ENCODE results near the gene UBE2J1.

The UBE2J1 gene

DNA sequence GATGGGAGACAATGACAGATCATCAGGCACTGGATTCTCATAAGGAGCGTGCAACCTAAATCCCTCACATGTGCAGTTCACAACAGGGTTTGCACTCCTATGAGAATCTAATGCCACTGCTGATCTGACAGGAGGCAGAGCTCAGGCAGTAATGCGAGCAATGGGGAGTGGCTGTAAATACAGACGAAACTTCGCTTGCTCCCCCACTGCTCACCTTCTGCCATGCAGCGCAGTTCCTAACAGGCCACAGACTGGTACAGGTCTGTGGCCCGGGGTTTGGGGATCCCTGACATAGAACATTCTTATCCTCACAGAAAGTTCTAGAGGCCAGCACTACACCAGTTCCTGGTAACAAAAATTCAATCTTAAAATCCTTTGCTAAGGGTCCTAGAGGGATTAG, 36.3 kb upstream of the UBE2J1 start:
- Histone ChIP-seq H3K4me3 (no peak overlapping the region), H3K27ac (no peak overlapping the region)
- DNase-seq (ENCODE audit: low spot score): no peak
- TF ChIP-seq, protein P1, sequence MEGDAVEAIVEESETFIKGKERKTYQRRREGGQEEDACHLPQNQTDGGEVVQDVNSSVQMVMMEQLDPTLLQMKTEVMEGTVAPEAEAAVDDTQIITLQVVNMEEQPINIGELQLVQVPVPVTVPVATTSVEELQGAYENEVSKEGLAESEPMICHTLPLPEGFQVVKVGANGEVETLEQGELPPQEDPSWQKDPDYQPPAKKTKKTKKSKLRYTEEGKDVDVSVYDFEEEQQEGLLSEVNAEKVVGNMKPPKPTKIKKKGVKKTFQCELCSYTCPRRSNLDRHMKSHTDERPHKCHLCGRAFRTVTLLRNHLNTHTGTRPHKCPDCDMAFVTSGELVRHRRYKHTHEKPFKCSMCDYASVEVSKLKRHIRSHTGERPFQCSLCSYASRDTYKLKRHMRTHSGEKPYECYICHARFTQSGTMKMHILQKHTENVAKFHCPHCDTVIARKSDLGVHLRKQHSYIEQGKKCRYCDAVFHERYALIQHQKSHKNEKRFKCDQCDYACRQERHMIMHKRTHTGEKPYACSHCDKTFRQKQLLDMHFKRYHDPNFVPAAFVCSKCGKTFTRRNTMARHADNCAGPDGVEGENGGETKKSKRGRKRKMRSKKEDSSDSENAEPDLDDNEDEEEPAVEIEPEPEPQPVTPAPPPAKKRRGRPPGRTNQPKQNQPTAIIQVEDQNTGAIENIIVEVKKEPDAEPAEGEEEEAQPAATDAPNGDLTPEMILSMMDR (IDR thresholded peaks at IDR 0.05): no peak

DNA sequence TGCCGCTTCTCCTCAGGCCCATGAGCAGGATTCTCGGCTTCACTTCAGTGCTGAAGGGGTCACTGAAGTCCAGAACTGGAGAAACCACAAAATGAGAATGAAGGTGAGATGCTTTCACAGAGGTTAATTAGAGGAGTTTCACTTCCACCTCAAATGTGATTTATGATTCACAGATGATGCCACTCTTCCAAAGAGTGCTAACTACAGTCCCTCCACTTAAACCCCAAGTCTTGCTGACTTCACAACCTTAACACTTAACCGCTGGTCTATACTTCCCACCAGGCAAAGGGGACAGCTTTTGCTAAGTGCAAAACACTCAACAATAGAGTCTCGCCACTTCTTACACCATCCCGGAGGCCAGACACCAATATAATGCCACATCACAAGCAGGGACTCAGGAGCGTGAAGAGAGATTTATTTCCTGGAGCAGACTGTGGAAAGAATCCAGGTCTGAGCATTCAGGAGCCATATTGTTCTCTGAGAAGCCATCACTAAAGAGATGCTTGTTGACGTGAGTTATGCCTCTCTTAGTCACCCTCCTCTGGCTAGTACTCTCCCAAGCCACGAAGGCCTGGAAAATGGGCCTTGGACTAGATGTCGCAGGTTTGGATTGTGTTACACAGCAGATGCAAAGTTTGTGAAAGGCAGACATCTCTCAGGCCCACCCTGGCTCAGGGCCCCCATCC, 35.1 kb upstream of the UBE2J1 start:
- TF ChIP-seq, protein P1 (IDR thresholded peaks at IDR 0.05): no peak
- no peak for DNase-seq (ENCODE audit: low spot score)
- Histone ChIP-seq H3K27ac (no peak overlapping the region), H3K4me3 (no peak overlapping the region)

DNA sequence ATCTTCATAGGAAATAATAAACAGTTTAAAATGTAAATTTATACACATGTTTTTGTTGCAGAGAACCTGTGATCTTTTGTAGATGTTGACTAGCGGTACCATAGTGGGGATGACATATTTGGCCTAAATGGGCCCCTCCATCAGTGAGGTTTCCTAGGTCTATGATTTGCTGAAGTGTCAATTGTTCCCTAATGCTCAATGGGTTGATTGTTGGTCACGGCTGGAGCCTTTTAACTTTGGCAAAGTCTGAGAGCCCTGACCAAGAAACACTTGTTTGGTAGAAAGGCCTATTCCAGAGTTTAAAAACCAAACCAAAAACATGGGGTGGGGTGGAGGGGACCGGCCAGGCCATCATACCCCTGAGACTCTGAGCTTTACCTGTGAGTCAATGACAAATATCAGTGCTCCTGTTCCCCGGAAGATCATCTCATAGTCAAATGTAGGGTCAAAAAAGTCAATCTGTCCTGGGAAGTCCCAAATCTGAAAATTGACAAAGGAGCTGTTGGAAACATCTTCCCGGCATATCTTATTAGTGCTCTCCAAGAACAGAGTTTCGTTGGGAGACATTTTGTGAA, 34.5 kb upstream of the UBE2J1 start:
- DNase-seq (ENCODE audit: low spot score): no peak
- TF ChIP-seq, protein P1 (IDR thresholded peaks at IDR 0.05): no peak

DNA sequence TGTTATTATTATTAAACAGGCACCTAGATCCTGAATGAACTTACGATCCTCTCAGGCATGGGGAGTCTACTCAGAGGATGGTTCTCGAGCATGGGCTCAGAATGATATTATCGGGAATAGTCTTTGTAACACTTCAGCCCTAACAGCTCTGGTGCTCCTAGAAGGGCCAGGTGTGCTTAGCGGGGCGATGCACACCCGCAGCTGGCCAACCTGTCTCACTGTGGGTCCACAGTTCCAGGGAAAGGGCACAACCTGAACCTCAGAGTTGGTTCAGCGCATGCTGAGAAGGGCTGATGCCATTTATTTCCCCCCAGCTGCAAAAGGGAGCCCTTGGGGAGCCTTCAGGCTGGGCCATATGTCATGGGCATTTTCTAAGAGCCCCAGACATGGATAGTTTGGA, 33.3 kb upstream of the UBE2J1 start:
- TF ChIP-seq, protein P1 (IDR thresholded peaks at IDR 0.05): no peak
- DNase-seq (ENCODE audit: low spot score): no peak
- no peak overlapping the region for H3K4me3 ChIP-seq

More for the DNA sequence above, 34.5 kb upstream of the UBE2J1 start:
- Histone ChIP-seq H3K27ac (no peak overlapping the region), H3K4me3 (no peak overlapping the region)

DNA sequence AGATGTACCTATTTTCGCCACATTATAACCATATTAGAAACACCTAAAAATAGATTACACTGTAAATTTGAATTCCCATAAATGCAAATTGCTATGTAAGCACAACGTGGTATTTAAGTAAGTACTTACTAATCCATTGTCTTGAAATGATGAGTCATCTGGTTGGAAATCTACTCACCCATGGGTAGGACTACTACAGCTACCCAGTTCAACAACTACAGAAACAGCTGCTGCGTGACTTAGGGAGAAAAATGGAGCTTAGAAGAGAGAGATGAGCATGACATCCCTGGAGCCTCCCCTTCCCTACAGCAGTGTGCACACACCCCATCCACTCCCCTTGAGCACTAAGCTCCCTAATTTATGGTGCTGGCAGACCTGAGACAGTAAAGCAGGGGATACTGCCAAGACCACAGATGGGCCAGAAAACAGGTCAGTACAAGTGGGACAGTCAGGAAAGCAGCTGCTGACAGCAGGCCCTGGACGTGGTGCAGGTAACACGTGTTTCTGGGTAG, 32.7 kb upstream of the UBE2J1 start:
- no peak overlapping the region for H3K4me3 ChIP-seq
- H3K27ac ChIP-seq: no peak overlapping the region
- TF ChIP-seq, protein P1 (IDR thresholded peaks at IDR 0.05): no peak
- no peak for DNase-seq (ENCODE audit: low spot score)

More for the DNA sequence above, 33.3 kb upstream of the UBE2J1 start:
- no peak overlapping the region for H3K27ac ChIP-seq

DNA sequence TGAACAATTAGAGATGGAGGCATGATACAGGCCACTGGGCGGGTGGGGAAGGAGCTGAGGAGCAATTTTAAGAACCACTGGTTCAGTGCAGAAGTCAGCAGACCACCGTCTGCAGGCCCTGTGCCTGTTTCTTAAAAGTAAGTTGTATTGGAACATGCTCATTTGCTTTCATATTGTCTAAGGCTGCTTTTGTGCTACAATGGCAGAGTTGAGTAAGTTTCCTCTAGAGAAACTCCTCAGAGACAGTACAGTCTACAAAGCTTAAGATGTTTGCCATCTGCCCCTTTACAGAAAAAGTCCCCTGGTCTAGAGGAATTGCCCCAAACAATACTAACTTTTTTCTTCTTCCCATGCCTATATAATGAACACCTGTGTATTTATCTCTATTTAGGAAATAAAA, 28.5 kb upstream of the UBE2J1 start:
- TF ChIP-seq, protein P1 (IDR thresholded peaks at IDR 0.05): no peak
- DNase-seq (ENCODE audit: low spot score): no peak
- H3K4me3 ChIP-seq: no peak overlapping the region
- no peak overlapping the region for H3K27ac ChIP-seq

DNA sequence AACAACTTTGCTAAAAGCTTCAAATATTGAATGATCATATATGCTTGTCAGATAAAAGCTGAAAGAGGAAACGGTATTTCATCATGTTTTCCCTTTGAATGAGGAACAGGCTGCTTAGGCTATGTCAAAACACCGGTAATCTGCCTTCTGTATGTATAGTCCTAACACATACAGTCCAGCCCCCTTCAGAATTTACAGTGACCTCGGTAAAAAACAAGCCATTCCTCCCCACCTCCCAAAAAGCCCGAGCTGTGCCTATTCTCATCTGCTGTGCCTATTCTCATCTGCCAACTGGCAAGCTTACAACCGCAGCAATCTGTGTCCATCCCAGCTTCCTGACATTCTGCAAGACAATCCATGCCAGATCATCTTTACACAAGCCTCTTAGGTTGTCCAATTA, 26.8 kb upstream of the UBE2J1 start:
- H3K27ac ChIP-seq: no peak overlapping the region

More for the DNA sequence above, 26.8 kb upstream of the UBE2J1 start:
- H3K4me3 ChIP-seq: no peak overlapping the region
- no peak for DNase-seq (ENCODE audit: low spot score)
- TF ChIP-seq, protein P1 (IDR thresholded peaks at IDR 0.05): no peak
